ENCODE results near the gene CIC.

The CIC gene

GRCh38 chr19:42277821-42278451, 8.9 kb downstream of the CIC start:
- peak; percentile 77 for DNase-seq (ENCODE audit: low read depth)

DNA sequence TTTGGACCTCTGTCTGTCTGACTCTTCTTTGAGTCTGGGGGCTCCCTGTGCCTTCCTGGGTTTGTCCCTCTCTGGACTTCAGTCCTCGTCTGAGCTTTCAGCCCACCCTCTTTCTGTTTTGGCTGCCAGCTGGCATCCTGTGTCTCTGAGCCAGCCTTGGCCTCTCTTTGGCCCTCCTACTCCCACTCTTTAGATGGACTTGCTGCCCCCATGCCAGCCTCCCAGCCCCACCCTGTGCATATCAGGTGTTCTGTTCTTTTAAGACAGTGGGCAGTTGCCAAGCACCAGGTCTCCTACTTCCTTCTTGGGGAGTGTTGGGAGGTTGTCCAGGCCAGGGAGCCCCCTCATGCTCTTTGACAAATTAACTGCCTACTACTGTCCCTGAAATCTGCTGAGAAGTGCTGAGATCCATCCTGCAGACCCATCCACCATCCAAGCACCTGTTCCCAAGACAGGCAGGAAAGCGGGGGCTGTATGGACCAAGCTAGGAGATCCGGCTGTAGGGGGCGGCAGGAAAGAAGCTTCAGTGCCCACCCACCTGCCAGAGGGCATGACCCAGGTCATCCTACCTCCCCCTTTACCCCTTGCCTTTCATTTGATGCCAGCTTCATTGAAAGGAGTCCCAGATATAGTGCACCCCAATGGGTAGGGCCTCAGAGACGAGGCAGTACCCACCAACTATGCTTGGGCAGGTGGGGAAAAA, 9.6 kb downstream of the CIC start:
- no peak for DNase-seq (ENCODE audit: low read depth)

- DNase-seq (ENCODE audit: low read depth), result no peak
These were observed 10.3 kb downstream of the CIC start for GRCh38 chr19:42279155-42279901.

DNA sequence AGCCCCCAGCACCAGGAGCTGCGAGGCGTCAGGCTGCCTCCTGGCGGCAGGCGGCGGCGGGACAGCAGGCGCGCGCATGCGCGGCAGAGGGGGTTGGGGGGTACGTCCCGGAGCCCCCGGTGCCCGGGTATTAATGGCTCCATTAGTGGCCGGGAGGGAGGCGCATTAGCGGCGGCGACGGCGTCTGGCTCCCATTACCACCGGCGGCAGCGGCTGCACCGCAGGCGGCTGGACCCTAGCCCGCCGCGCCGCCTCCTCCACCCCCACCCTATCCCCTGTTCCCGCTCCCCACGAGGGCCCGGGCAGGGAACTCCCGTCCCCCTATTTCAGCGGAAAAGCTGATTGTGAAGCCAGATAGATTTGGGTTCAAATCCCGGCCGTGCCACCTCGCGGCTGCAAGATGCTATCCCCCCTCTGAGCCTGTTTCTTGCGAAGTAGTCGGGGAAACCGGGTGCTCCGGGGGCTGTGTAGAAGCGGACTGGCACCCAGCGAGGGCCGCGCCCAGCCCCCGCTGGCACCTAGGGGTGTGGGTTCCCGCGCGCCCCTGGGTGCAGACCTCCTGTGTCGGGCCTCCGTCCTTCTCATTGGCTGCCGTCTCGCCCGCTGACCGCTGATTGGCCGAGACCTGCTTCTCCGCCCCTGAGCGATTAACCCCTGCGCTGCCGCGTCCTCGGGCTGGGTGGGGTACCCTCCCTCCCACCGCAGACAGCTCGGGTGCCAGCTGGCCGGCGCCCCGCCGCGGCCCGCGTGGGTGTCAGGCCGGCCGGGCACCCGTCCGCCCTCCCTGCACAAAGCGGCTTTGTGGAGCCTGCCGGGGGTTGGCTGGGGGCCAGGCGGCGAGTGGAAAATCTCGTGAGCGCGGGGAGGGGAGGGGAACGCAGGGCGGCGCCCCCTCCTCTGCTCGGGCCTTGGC, 11.1 kb downstream of the CIC start:
- DNase-seq (ENCODE audit: low read depth), result peak; percentile 88

- no peak for DNase-seq (ENCODE audit: low read depth)
These were observed 11.7 kb downstream of the CIC start for GRCh38 chr19:42280815-42281145.

GRCh38 chr19:42281146-42281826, 12.2 kb downstream of the CIC start:
- DNase-seq (ENCODE audit: low read depth), result peak; percentile 30

GRCh38 chr19:42281827-42282762, 13.0 kb downstream of the CIC start:
- no peak for DNase-seq (ENCODE audit: low read depth)

DNA sequence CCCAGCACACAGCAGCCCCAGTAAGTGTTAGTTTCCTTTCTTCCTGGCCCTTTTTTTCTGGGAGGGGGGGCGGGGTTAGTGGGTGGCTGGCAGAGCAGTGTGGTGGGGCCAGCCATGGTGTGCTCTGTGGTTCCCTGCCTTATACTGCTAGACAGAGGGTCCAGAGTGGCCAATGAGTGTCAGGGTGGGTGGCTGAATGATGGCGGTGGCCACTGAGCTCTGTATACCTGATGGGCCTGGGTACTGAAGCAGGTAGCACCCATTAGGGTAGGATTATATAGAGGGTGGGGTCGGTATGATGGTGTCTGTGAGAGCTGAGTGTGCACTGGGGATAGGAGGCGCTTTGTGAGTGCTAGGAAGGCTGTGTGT, 13.8 kb downstream of the CIC start:
- no peak for DNase-seq (ENCODE audit: low read depth)

GRCh38 chr19:42283188-42284065, 14.4 kb downstream of the CIC start:
- peak; percentile 94 for DNase-seq (ENCODE audit: low read depth)

DNA sequence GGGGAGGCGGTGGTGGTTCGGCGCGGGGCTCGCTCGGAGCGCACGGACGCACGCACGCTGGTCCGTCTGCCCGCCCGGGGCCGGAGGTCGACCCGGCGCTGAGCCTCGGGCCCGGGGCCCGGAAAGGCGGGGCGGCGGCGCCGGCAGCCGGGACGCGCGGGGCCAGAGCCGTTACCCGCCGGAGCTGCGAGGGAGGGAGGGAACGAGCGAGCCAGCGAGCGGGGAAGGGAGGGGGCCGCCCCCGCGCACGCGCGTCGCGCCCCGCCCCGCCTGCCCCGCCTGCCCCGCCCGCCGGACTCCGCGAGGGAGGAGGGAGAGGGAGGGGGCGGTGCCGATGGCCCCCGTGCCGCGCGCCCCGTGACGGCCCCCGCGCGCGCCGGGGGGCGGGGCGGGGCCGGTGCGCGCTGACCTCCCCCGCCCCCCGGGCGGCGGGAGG, 15.0 kb downstream of the CIC start:
- DNase-seq (ENCODE audit: low read depth), result peak; percentile 82

DNA sequence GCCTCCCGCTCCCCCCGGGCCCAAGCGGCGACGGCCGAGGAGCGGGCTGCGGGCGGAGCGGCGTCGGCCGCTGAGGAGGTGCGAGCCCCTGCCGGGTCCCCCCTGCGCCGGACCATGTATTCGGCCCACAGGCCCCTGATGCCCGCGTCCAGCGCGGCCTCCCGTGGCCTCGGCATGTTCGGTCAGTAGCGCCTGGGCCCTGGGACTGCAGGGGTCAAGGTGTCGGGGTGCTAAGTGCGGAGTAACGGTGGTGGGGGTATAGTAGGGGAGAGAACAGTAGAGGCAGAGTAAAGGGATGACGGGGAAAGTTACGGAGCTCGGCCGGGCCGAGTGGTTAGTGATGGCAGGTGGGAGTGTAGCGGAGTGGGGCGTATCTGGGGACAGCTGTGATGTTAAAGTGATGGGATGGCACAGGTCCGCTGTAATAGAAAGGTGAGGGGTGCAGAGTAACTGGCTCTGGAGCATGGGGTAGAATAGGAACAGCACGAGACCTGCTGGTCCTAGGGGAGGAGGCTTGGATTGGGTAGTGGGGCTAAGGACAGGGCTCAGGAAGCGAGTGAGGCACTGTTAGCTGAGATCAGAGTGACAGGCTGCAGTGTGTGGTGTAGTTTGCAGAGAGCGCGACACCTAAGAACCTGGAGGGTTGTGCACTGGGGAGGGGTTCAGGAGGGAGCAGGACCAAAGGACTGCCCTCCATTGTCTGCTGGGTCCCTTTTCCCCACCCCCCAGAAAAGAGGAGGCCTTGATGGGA, 15.7 kb downstream of the CIC start:
- no peak for DNase-seq (ENCODE audit: low read depth)

DNA sequence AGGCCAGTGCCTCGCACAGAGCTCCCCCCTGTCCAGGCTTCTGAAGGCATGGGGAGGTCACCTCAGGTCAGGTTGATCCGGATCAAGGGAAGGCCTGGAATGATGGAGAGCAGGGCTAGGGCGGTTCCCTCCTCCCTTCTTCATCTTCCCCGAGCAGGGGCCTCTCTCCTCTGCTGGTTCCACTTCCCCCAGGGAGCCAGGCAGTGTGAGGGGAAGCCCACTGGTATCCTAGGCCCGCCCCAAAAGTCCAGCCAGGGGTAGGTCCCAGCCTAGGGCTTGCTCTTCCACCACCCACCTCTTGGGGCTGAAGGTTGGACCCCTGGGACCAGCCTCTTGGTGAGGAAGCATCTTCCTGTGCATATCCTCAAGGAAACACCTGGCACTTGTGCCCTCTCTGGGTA, 16.5 kb downstream of the CIC start:
- no peak for DNase-seq (ENCODE audit: low read depth)

DNA sequence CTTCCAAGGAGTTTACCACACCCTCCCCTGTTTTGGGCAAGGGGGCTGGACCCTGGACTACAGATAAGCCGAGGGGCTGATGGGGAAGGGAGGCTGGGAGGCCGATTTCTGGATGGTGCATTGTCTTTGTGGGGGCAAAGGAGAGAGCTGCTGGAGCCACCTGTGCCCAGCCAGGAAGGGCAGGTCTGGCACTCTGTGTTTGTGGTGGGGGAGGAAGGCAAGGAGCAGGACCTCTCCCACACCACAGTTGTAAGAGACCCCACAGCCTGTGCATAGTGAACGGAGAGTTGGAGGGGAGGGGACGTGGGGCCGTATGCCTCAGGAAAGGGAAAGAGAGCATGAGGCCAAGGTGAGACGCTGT, 16.9 kb downstream of the CIC start:
- no peak for DNase-seq (ENCODE audit: low read depth)

GRCh38 chr19:42286349-42287016, 17.4 kb downstream of the CIC start:
- no peak for DNase-seq (ENCODE audit: low read depth)

GRCh38 chr19:42287017-42287826, 18.2 kb downstream of the CIC start:
- no peak for DNase-seq (ENCODE audit: low read depth)

DNA sequence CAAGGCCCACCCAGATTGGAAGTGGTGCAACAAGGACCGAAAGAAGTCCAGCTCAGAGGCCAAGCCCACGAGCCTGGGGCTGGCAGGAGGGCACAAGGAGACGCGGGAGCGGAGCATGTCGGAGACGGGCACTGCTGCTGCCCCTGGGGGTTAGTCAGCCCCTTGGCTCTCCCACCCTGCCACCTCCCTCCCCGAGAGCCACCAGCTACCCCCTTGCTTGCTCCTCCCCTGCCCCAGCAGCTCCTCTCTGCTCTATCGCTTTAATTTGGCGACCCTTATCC, 18.7 kb downstream of the CIC start:
- DNase-seq (ENCODE audit: low read depth), result no peak

GRCh38 chr19:42288387-42288786, 19.3 kb downstream of the CIC start:
- no peak for DNase-seq (ENCODE audit: low read depth)

Measured in fibroblast of gingiva (primary cell).